HuH-7.5 (cell line): ENCODE measurements around the gene C14orf180.

Experiments used
- DNase-seq: peaks from one replicate; pipeline ENCODE4 v3.0.0; 2011; ENCODE audit warnings: low spot score

The C14orf180 gene

GRCh38 chr14:104550340-104550860, 29.2 kb upstream of the C14orf180 start:
- DNase-seq: no peak

GRCh38 chr14:104550861-104551728, 28.5 kb upstream of the C14orf180 start:
- DNase-seq: no peak

GRCh38 chr14:104551851-104552737, 27.5 kb upstream of the C14orf180 start:
- DNase-seq: no peak

- no peak for DNase-seq
Measured at GRCh38 chr14:104552738-104553125, 26.8 kb upstream of the C14orf180 start.

- no peak for DNase-seq
Measured at GRCh38 chr14:104553166-104554087, 26.1 kb upstream of the C14orf180 start.

GRCh38 chr14:104554088-104554607, 25.4 kb upstream of the C14orf180 start:
- DNase-seq: no peak

GRCh38 chr14:104554608-104555429, 24.7 kb upstream of the C14orf180 start:
- no peak for DNase-seq

GRCh38 chr14:104555430-104556255, 23.9 kb upstream of the C14orf180 start:
- DNase-seq: no peak

GRCh38 chr14:104556256-104557021, 23.1 kb upstream of the C14orf180 start:
- DNase-seq: no peak

DNA sequence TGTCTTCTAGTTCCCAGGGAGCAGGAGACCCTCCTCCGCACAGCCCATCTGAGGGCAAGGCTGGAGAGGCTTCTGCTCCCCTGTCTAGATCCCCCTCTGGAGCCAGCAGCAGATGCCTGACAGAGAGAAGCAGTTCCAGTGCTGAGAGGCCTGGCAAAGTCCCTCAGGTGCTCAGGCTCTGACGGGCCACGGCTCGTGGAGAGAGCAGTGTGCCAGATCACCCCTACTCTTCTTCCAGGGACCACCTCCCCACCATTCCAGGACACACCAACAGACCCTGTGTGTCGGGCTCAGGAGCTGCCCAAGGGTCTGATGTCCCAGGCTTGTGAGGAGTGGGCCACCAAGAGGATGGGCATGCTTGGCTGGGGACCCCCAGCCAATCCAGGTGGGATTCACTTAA, 22.5 kb upstream of the C14orf180 start:
- no peak for DNase-seq

GRCh38 chr14:104557766-104558165, 21.8 kb upstream of the C14orf180 start:
- DNase-seq: no peak

- DNase-seq: no peak
Measured at GRCh38 chr14:104558231-104559027, 21.1 kb upstream of the C14orf180 start.

- no peak for DNase-seq
Measured at GRCh38 chr14:104559028-104559803, 20.3 kb upstream of the C14orf180 start.

- no peak for DNase-seq
Measured at GRCh38 chr14:104559804-104560585, 19.6 kb upstream of the C14orf180 start.

DNA sequence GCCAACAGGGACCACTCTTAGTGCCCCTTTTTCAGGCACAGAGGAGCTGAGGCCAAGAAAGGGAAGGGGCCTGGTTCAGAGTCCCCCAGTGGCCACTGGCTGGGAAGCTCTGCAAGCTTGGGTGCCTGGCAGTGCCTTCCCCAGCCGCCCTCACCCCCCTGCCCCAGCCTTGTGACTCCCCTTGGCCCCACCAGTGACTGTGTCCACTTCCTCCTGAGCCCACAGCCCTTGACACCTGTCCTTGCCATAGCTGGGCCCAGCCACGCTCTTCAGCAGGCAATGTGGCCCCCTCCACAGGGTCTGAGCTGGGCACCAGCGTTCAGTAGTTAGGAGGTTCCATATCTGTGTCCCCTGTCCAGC, 19.0 kb upstream of the C14orf180 start:
- no peak for DNase-seq

- DNase-seq: no peak
Measured at GRCh38 chr14:104561124-104561557, 18.4 kb upstream of the C14orf180 start.
